OCI-LY1 (cell line): ENCODE data around the gene PRM1.

Experiments
- EZH2 ChIP-seq: fragments of 200-600 bp; sonication (generic), shearing (Covaris generic); IDR thresholded peaks from 2 replicates; pipeline ENCODE4 v1.8.0; 2017; ENCODE audit warnings: borderline replicate concordance, mixed run types, mild to moderate bottlenecking, antibody characterized with exemption, low read length, moderate library complexity, mixed read lengths
- TF ChIP-seq, protein P1 (sequence below): fragments of 200-600 bp; sonication (generic), shearing (Covaris generic); IDR thresholded peaks from 2 replicates; pipeline ENCODE4 v1.5.1; 2017; ENCODE audit warnings: mild to moderate bottlenecking, antibody characterized with exemption, low read length, moderate library complexity, mixed read lengths

DNA sequence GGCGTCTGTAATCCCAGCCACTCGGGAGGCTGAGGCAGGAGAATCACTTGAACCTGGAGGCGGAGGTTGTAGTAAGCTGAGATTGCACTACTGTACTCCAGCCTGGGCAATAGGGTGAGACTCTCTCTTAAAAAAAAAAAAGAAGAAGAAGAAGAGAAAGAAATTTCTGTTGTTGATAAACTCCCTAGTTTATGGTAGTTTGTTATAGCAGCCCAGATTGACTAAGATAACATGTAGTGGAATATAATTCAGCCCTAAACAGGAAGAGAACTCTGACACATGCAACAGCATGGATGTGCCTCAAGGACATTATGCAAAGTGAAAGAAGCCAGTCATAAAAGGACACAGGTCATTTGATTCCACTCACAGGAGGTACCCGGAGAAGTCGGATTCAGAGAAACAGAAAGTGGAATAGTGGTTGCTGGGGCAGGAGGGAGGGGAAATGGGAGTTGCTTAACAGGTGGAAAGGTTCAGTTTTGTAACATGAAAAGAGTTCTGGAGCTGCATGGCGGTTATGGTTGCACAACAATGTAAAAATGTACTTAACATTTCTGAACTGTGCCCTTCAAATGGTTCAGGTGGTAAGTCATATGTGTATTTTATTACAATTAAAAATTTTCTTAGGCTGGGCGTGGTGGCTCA lies 26.0 kb upstream of the PRM1 start:
- TF ChIP-seq, protein P1, sequence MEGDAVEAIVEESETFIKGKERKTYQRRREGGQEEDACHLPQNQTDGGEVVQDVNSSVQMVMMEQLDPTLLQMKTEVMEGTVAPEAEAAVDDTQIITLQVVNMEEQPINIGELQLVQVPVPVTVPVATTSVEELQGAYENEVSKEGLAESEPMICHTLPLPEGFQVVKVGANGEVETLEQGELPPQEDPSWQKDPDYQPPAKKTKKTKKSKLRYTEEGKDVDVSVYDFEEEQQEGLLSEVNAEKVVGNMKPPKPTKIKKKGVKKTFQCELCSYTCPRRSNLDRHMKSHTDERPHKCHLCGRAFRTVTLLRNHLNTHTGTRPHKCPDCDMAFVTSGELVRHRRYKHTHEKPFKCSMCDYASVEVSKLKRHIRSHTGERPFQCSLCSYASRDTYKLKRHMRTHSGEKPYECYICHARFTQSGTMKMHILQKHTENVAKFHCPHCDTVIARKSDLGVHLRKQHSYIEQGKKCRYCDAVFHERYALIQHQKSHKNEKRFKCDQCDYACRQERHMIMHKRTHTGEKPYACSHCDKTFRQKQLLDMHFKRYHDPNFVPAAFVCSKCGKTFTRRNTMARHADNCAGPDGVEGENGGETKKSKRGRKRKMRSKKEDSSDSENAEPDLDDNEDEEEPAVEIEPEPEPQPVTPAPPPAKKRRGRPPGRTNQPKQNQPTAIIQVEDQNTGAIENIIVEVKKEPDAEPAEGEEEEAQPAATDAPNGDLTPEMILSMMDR: no peak
- no peak for TF ChIP-seq EZH2
